Fibroblast of skin of back (primary cell): Measurements from ENCODE around the gene ANXA8L1.
A peak's percentile ranks its signal among the peaks of the same experiment; 100 is the strongest.
"Not testable (repeated sequence)": the region's sequence is repeated elsewhere in the genome, so short reads cannot be mapped to it uniquely, and the experiment has no call there.

Source experiments
- DNase-seq: peaks from one replicate; pipeline ENCODE4 v3.0.0-alpha.2; 2013

The ANXA8L1 gene

GRCh38 chr10:46398212-46398886 lies 22.8 kb downstream of the ANXA8L1 start:
- DNase-seq, result peak; percentile 6

- not testable (repeated sequence) for DNase-seq
Measured at GRCh38 chr10:46409556-46409955, 34.0 kb downstream of the ANXA8L1 start.

- DNase-seq, result not testable (repeated sequence)
Measured at GRCh38 chr10:46411123-46411522, 35.5 kb downstream of the ANXA8L1 start.

- DNase-seq, result not testable (repeated sequence)
Measured at GRCh38 chr10:46412665-46413064, 37.1 kb downstream of the ANXA8L1 start.

GRCh38 chr10:46415291-46415690 lies 39.7 kb downstream of the ANXA8L1 start:
- DNase-seq, result not testable (repeated sequence)

- not testable (repeated sequence) for DNase-seq
Measured at GRCh38 chr10:46418283-46418682, 42.7 kb downstream of the ANXA8L1 start.

- DNase-seq, result not testable (repeated sequence)
Measured at GRCh38 chr10:46419570-46420379, 44.2 kb downstream of the ANXA8L1 start.

- DNase-seq, result not testable (repeated sequence)
Measured at GRCh38 chr10:46423550-46423949, 48.0 kb downstream of the ANXA8L1 start.

GRCh38 chr10:46440942-46441341 lies 65.4 kb downstream of the ANXA8L1 start:
- not testable (repeated sequence) for DNase-seq
